Activated CD4-positive, alpha-beta T cell treated with anti-CD3 and anti-CD28 coated beads for 36 hours (primary cell): Measurements from ENCODE around the gene TAC3. TPM values are rescaled to one million over a fixed set of nuclear protein-coding genes. Genes with fewer than 3 reads are reported as not detected.
"Not testable (repeated sequence)": the region's sequence is repeated elsewhere in the genome, so short reads cannot be mapped to it uniquely, and the experiment has no call there.

Source experiments
- ATAC-seq: fragments of 200-7000 bp; cut with Tn5 transposase; one replicate; pipeline ENCODE4 v1.10.0; 2021; ENCODE audit warnings: mild to moderate bottlenecking, moderate library complexity
- CTCF ChIA-PET: fragments of 350-600 bp; sonication (Branson Sonifier 250); formaldehyde crosslinking; loops from one replicate; lab custom pipeline; 2021; ENCODE audit warnings: antibody characterized with exemption; lab: Charles Lee
- POLR2A ChIA-PET: fragments of 350-600 bp; sonication (Branson Sonifier 250); formaldehyde crosslinking; loops from one replicate; lab custom pipeline; 2021; ENCODE audit warnings: antibody characterized with exemption, inconsistent platforms; lab: Charles Lee
- DNase-seq: peaks from one replicate; pipeline ENCODE4 v3.0.0-alpha.2; 2020
- H3K27ac Mint-ChIP-seq: one replicate; pipeline ENCODE4 v1.8.0; 2021; ENCODE audit warnings: mixed read lengths
- H3K27me3 Mint-ChIP-seq: one replicate; pipeline ENCODE4 v1.8.0; 2021; ENCODE audit warnings: mixed read lengths
- H3K36me3 Mint-ChIP-seq: one replicate; pipeline ENCODE4 v1.8.0; 2021; ENCODE audit warnings: low read depth, mixed read lengths
- H3K4me1 Mint-ChIP-seq: one replicate; pipeline ENCODE4 v1.8.0; 2021; ENCODE audit warnings: mixed read lengths
- H3K4me3 Mint-ChIP-seq: one replicate; pipeline ENCODE4 v1.8.0; 2021; ENCODE audit warnings: mild to moderate bottlenecking, moderate library complexity, mixed read lengths
- H3K9me3 Mint-ChIP-seq: one replicate; pipeline ENCODE4 v1.8.0; 2021; ENCODE audit warnings: low read depth, mixed read lengths
- intact Hi-C, 2 experiments: fragments of 100-400 bp; cut with DNase I in 1 of 2; cut with micrococcal nuclease in 1 of 2; formaldehyde crosslinking; loops; one replicate each; pipeline versions ENCODE4 v1.14.2 to v1.15.1; 2022 to 2024; cut with DNase I, micrococcal nuclease
- total RNA-seq, 2 experiments: library from RNA; stranded (reverse); gene quantifications; one replicate each; pipeline ENCODE4 v1.2.3, GENCODE V29; 2021

Gene TAC3
- total RNA-seq, 2 experiments from 2014 or later = 0.37 to 0.63 TPM

GRCh38 chr12:56965997-56966642 is 50.2 kb downstream of the TAC3 start:
- H3K4me1 Mint-ChIP-seq, H3K27me3 Mint-ChIP-seq, H3K27ac Mint-ChIP-seq, H3K4me3 Mint-ChIP-seq, POLR2A ChIA-PET, H3K36me3 Mint-ChIP-seq, DNase-seq, H3K9me3 Mint-ChIP-seq, ATAC-seq, intact Hi-C loops: not testable (repeated sequence)
- CTCF ChIA-PET = interaction anchor here (1.6 kb wide), 1 partner anchor 61 kb away, joined by 3 read pairs; no protein-coding TSS in a partner anchor

GRCh38 chr12:56965124-56965523 is 51.2 kb downstream of the TAC3 start:
- POLR2A ChIA-PET = not testable (repeated sequence)
- CTCF ChIA-PET = interaction anchor here (1.6 kb wide), 1 partner anchor 62 kb away, joined by 3 read pairs; no protein-coding TSS in a partner anchor

GRCh38 chr12:56963557-56963956 is 52.8 kb downstream of the TAC3 start:
- POLR2A ChIA-PET, H3K27me3 Mint-ChIP-seq, H3K9me3 Mint-ChIP-seq, H3K4me1 Mint-ChIP-seq, H3K4me3 Mint-ChIP-seq, H3K36me3 Mint-ChIP-seq, DNase-seq, CTCF ChIA-PET, H3K27ac Mint-ChIP-seq, ATAC-seq, intact Hi-C loops: not testable (repeated sequence)

More at GRCh38 chr12:56965124-56965523, 51.2 kb downstream of the TAC3 start:
- H3K9me3 Mint-ChIP-seq, H3K27ac Mint-ChIP-seq, H3K27me3 Mint-ChIP-seq, ATAC-seq, H3K36me3 Mint-ChIP-seq, H3K4me3 Mint-ChIP-seq, DNase-seq, intact Hi-C loops, H3K4me1 Mint-ChIP-seq: not testable (repeated sequence)

- H3K4me3 Mint-ChIP-seq, ATAC-seq, CTCF ChIA-PET, H3K9me3 Mint-ChIP-seq, intact Hi-C loops, DNase-seq, H3K27me3 Mint-ChIP-seq, H3K27ac Mint-ChIP-seq, H3K4me1 Mint-ChIP-seq, H3K36me3 Mint-ChIP-seq, POLR2A ChIA-PET: not testable (repeated sequence)
Observed at GRCh38 chr12:56962247-56962646, 54.1 kb downstream of the TAC3 start.

Other genes with a start within 250 kb of the TAC3 start
- gene SDR9C7, start 82.1 kb downstream of the TAC3 start, total RNA-seq = not detected
- under 1 TPM; 0.18 to 0.32 TPM for gene RDH16, start 58.9 kb downstream of the TAC3 start, total RNA-seq
- 1 to 10 TPM; 6.4 to 6.6 TPM for gene ZBTB39, start 10.0 kb downstream of the TAC3 start, total RNA-seq
- gene MYO1A, start 33.6 kb upstream of the TAC3 start, total RNA-seq = 1 to 10 TPM; 2.4 to 2.6 TPM
- 10 to 100 TPM; 79.0 to 81.1 TPM for gene NEMP1, start 62.3 kb upstream of the TAC3 start, total RNA-seq
- gene NAB2, start 72.6 kb upstream of the TAC3 start, total RNA-seq = 10 to 100 TPM; 46.8 to 48.6 TPM
- gene STAT6, start 94.8 kb upstream of the TAC3 start, total RNA-seq = 100 to 1,000 TPM; 250 to 288 TPM
- gene LRP1, start 112.0 kb upstream of the TAC3 start, total RNA-seq = 1 to 10 TPM; 1.8 to 2.7 TPM
- gene LRP1-AS, start 131.1 kb upstream of the TAC3 start, total RNA-seq = not detected
- gene NXPH4, start 200.3 kb upstream of the TAC3 start, total RNA-seq = under 1 TPM; 0.41 to 0.51 TPM
- 100 to 1,000 TPM; 436 to 487 TPM for gene SHMT2, start 213.2 kb upstream of the TAC3 start, total RNA-seq
- gene STAC3, start 234.7 kb upstream of the TAC3 start, total RNA-seq = 1 to 10 TPM; 2.5 to 2.8 TPM